ENCODE results near the gene CHRNA4.

The CHRNA4 gene

DNA sequence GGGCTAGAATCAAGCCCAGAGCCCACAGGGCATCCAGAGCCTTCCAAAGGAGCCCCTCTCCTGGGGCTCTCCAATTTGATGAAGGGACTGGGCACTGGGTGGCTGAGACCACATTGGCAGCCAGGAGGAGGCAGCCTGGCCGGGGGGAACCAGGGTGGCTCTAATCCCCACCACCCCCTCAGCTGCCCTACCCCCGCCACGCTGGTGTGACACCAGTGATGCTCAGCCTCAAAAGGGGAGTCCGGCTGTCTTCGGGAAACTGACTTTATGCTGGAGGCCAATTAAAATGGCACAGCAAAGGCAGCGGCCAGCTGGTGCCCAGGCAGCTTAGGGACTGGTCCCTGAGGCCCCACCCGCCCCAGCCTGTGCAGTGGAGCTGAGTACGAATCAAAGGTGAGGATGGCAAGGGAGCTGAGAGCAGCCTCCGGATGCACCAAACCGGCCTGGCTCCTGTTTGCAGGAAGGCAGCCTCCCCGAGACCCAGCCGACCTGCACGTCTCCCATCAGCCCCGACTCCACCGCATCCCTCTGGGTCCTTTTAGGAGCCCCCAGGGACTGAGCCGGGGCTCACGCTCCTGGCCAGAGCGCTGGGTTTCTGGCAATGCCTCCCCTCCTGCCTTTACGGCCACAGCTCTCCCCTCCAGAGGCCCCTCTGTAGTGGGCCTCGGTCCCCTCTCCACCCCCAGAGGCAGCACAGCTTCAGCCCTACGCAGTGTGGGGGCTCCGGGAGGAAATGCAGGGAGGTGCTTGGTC lies 28.5 kb downstream of the CHRNA4 start:
- Histone ChIP-seq H3K4me3 (replicated peaks; ENCODE audit: low read depth, low read length) (no peak overlapping the region), H3K36me3 (ENCODE audit: control insufficient read depth, insufficient read depth, low read length) (no peaks in the 10 kb centered on the region), H3K27me3 (replicated peaks; ENCODE audit: control insufficient read depth, insufficient read depth, low read length) (no peaks in the 10 kb centered on the region; the same call in 1 of the 2 replicates)
- TF ChIP-seq, protein P1, sequence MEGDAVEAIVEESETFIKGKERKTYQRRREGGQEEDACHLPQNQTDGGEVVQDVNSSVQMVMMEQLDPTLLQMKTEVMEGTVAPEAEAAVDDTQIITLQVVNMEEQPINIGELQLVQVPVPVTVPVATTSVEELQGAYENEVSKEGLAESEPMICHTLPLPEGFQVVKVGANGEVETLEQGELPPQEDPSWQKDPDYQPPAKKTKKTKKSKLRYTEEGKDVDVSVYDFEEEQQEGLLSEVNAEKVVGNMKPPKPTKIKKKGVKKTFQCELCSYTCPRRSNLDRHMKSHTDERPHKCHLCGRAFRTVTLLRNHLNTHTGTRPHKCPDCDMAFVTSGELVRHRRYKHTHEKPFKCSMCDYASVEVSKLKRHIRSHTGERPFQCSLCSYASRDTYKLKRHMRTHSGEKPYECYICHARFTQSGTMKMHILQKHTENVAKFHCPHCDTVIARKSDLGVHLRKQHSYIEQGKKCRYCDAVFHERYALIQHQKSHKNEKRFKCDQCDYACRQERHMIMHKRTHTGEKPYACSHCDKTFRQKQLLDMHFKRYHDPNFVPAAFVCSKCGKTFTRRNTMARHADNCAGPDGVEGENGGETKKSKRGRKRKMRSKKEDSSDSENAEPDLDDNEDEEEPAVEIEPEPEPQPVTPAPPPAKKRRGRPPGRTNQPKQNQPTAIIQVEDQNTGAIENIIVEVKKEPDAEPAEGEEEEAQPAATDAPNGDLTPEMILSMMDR (IDR thresholded peaks at IDR 0.05; ENCODE audit: insufficient read depth, low read length, poor library complexity, severe bottlenecking), result no peak
- no peak for DNase-seq (ENCODE audit: extremely low read depth, insufficient read length)

DNA sequence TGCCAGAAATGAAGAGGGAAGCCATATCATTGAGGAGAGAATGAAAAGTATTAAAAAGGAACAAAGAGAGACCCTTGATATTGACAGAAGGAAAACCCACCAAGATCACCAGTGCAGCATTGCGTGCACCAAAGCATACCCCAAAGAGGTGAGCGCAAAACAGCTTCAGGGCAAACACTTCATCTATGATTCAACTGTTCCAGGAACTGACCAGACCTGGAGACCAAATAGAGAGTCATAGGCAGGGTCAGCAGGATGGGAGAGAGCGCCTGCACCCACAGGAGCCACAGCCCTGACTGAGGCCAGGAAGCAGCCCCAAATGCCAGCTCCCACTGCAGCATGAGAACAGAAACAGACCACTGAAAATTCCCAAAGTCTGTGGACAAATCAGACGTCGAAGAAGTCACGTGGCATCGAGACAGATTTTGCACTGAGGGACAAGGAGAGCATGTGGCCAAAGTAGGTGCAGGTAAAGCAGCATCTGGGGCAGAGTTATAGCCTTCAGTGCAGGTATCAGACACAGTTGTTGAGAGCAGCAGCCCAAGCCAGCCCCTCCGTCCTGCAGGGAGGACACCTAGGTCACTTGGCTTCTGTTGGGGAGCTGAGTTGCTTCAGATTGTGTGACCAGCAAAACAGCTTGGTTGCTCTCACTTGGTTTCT lies 29.3 kb downstream of the CHRNA4 start:
- H3K4me3 ChIP-seq (replicated peaks; ENCODE audit: low read depth, low read length), result no peak overlapping the region
- H3K27me3 ChIP-seq (replicated peaks; ENCODE audit: control insufficient read depth, insufficient read depth, low read length), result no peaks in the 10 kb centered on the region; the same call in 1 of the 2 replicates
- TF ChIP-seq, protein P1 (IDR thresholded peaks at IDR 0.05; ENCODE audit: insufficient read depth, low read length, poor library complexity, severe bottlenecking), result no peak
- no peaks in the 10 kb centered on the region for H3K36me3 ChIP-seq (ENCODE audit: control insufficient read depth, insufficient read depth, low read length)
- DNase-seq (ENCODE audit: extremely low read depth, insufficient read length), result no peak

DNA sequence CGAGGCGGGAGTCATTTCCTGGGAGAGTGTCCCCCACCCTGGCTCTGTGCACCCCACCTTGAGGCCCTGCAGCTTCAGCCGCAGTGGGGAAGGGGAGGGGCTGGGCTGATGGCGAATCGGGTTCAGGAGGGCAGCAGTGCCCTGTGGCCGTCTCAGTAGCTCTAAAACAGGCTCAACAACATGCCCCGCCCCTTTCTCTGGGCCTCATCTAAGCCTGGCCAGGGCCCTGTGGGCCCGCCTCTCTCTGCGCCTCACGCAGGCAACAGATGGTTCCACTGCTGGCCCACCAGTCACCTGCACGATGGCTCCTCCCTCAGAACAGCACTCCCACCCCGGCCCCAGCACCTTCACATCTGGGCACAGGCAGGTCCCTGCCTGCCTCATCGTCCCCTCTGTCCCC lies 30.2 kb downstream of the CHRNA4 start:
- Histone ChIP-seq H3K27me3 (replicated peaks; ENCODE audit: control insufficient read depth, insufficient read depth, low read length) (no peaks in the 10 kb centered on the region; the same call in 1 of the 2 replicates), H3K4me3 (replicated peaks; ENCODE audit: low read depth, low read length) (no peak overlapping the region), H3K36me3 (ENCODE audit: control insufficient read depth, insufficient read depth, low read length) (no peaks in the 10 kb centered on the region)
- TF ChIP-seq, protein P1 (IDR thresholded peaks at IDR 0.05; ENCODE audit: insufficient read depth, low read length, poor library complexity, severe bottlenecking), result no peak
- DNase-seq (ENCODE audit: extremely low read depth, insufficient read length), result no peak

DNA sequence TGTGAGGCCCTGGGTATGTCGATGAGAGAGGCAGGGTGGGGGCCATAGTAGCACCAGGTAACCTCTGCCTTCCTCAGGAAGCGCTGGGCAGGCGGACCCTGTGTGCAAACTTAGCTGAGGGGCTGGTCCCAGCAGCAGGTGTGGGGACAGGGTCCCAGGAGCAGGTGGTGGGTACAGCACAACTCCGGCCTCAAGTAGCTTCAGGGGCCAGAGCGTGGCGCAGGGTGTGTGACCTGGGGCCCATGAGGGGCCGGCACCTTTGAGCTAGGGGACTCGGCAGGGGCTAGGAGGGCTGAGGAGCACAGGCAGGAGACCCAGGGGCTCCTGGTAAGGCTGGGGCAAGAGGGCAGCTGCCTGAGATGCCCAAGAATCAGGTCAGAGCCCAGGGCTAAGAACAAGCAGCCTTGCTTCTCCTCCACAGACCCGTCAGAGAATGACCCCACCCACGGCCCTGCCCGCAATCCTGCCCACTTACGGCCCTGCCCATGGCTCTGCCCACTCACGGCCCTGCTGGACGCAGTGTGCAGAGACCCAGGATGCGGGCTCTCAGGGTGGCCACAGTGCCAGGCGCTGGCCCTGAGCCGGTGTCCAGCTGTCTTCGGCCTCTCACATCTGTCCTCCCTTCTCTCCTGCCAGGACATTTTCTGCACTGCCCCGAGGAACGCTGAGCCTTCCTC lies 30.9 kb downstream of the CHRNA4 start:
- H3K27me3 ChIP-seq (replicated peaks; ENCODE audit: control insufficient read depth, insufficient read depth, low read length), result no peaks in the 10 kb centered on the region
- no peaks in the 10 kb centered on the region for H3K36me3 ChIP-seq (ENCODE audit: control insufficient read depth, insufficient read depth, low read length)
- no peak for DNase-seq (ENCODE audit: extremely low read depth, insufficient read length)
- H3K4me3 ChIP-seq (replicated peaks; ENCODE audit: low read depth, low read length), result no peak overlapping the region
- TF ChIP-seq, protein P1 (IDR thresholded peaks at IDR 0.05; ENCODE audit: insufficient read depth, low read length, poor library complexity, severe bottlenecking), result no peak

DNA sequence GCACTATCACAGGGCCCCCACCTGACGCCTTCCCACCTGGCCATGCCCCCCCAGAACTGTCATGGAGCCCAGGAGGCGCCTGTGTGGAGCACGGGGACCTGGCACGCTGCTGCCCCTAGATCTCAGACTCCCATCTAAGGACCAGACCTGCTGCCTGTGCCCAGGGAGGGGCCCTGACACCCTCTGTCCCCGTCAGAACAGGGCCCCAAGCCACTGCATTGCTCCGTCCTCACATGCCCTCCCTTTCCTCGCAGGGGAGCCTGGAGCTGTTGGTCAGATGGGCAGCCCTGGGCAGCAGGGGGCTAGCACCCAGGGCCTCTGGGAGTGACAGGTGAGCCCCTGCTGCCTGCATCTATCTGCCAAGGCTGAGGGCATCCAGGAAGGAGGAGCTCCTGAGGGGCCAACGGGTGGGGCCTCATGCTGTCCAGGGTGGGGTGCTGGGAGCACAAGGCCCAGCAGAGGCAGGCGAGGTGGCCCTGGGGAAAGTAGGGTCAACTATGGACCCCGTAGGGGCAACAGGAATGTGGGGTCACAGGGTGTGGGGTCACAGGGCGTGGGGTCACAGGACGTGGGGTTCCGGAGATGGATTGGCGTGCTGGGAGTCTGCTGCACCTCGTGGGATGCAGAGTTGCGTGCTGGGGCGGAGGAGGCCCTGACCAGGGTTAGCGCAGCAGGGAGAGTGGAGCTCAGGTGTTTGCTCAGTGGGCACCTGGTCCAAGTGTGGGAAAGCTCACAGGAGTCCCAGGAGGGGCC lies 31.6 kb downstream of the CHRNA4 start:
- no peak overlapping the region for H3K4me3 ChIP-seq (replicated peaks; ENCODE audit: low read depth, low read length)
- no peaks in the 10 kb centered on the region for H3K36me3 ChIP-seq (ENCODE audit: control insufficient read depth, insufficient read depth, low read length)
- H3K27me3 ChIP-seq (replicated peaks; ENCODE audit: control insufficient read depth, insufficient read depth, low read length), result no peaks in the 10 kb centered on the region
- TF ChIP-seq, protein P1 (IDR thresholded peaks at IDR 0.05; ENCODE audit: insufficient read depth, low read length, poor library complexity, severe bottlenecking), result no peak
- no peak for DNase-seq (ENCODE audit: extremely low read depth, insufficient read length)
